GM19351 (cell line): ENCODE measurements around the gene PRDM10.
"Not testable (repeated sequence)": the region's sequence is repeated elsewhere in the genome, so short reads cannot be mapped to it uniquely, and the experiment has no call there.

Source experiments
- ATAC-seq: cut with Tn5 transposase; IDR thresholded peaks from one replicate; pipeline ENCODE4 v1.9.1; 2021; ENCODE audit warnings: mild to moderate bottlenecking, moderate library complexity; ENCODE audit not compliant: unreplicated experiment

Gene PRDM10

GRCh38 chr11:129975543-129975942 lies 27.1 kb downstream of the PRDM10 start:
- no peak for ATAC-seq

- ATAC-seq = no peak
Measured at GRCh38 chr11:129974672-129975071, 28.0 kb downstream of the PRDM10 start.

- no peak for ATAC-seq
Measured at GRCh38 chr11:129974237-129974636, 28.4 kb downstream of the PRDM10 start.

GRCh38 chr11:129973809-129974208 lies 28.8 kb downstream of the PRDM10 start:
- no peak for ATAC-seq

GRCh38 chr11:129973068-129973467 lies 29.6 kb downstream of the PRDM10 start:
- ATAC-seq = peak; percentile 97

GRCh38 chr11:129972611-129973010 lies 30.0 kb downstream of the PRDM10 start:
- no peak for ATAC-seq

- ATAC-seq = not testable (repeated sequence)
Measured at GRCh38 chr11:129971856-129972255, 30.8 kb downstream of the PRDM10 start.

GRCh38 chr11:129969920-129970319 lies 32.7 kb downstream of the PRDM10 start:
- ATAC-seq = no peak

GRCh38 chr11:129968591-129969419 lies 33.8 kb downstream of the PRDM10 start:
- no peak for ATAC-seq

GRCh38 chr11:129967996-129968395 lies 34.6 kb downstream of the PRDM10 start:
- no peak for ATAC-seq

- ATAC-seq = no peak
Measured at GRCh38 chr11:129965248-129965647, 37.4 kb downstream of the PRDM10 start.

- ATAC-seq = peak; percentile 95
Measured at GRCh38 chr11:129960216-129961214, 42.1 kb downstream of the PRDM10 start.

- ATAC-seq = peak; percentile 39
Measured at GRCh38 chr11:129959687-129960086, 42.9 kb downstream of the PRDM10 start.

GRCh38 chr11:129955282-129955681 lies 47.4 kb downstream of the PRDM10 start:
- no peak for ATAC-seq

- not testable (repeated sequence) for ATAC-seq
Measured at GRCh38 chr11:129954703-129955102, 47.9 kb downstream of the PRDM10 start.

GRCh38 chr11:129951866-129952262 lies 50.8 kb downstream of the PRDM10 start:
- ATAC-seq = no peak

GRCh38 chr11:129951201-129951865 lies 51.3 kb downstream of the PRDM10 start:
- no peak for ATAC-seq

- ATAC-seq = no peak
Measured at GRCh38 chr11:129950101-129951091, 52.2 kb downstream of the PRDM10 start.

- no peak for ATAC-seq
Measured at GRCh38 chr11:129948926-129949466, 53.6 kb downstream of the PRDM10 start.

- ATAC-seq = no peak
Measured at GRCh38 chr11:129947474-129947873, 55.2 kb downstream of the PRDM10 start.
